Stimulated activated CD4-positive, alpha-beta T cell treated with anti-CD3 and anti-CD28 coated beads, TNF-alpha, amount 100 ng/mL, for 4 hours (primary cell): ENCODE results near the gene RBM20.

Source experiments
- DNase-seq, 3 experiments: peaks; one replicate each; pipeline ENCODE4 v3.0.0-alpha.2; 2020; ENCODE audit warnings: low read depth in 3 of 3

The RBM20 gene

GRCh38 chr10:110672580-110672919, 28.4 kb downstream of the RBM20 start:
- no peak for DNase-seq

- DNase-seq = no peak
Measured at GRCh38 chr10:110676016-110676415, 31.9 kb downstream of the RBM20 start.

GRCh38 chr10:110679486-110680272, 35.5 kb downstream of the RBM20 start:
- no peak for DNase-seq

GRCh38 chr10:110680273-110681020, 36.3 kb downstream of the RBM20 start:
- no peak for DNase-seq

- no peak for DNase-seq
Measured at GRCh38 chr10:110681023-110681681, 37.0 kb downstream of the RBM20 start.

- DNase-seq = no peak
Measured at GRCh38 chr10:110682348-110682747, 38.2 kb downstream of the RBM20 start.

GRCh38 chr10:110684800-110685446, 40.8 kb downstream of the RBM20 start:
- no peak for DNase-seq

- no peak for DNase-seq
Measured at GRCh38 chr10:110686047-110686446, 41.9 kb downstream of the RBM20 start.

GRCh38 chr10:110686949-110687348, 42.8 kb downstream of the RBM20 start:
- no peak for DNase-seq

GRCh38 chr10:110687400-110687799, 43.3 kb downstream of the RBM20 start:
- DNase-seq = no peak

GRCh38 chr10:110691139-110691538, 47.0 kb downstream of the RBM20 start:
- no peak for DNase-seq

- DNase-seq = no peak
Measured at GRCh38 chr10:110694263-110694662, 50.1 kb downstream of the RBM20 start.

- DNase-seq = no peak
Measured at GRCh38 chr10:110694820-110695538, 50.8 kb downstream of the RBM20 start.

- DNase-seq = no peak
Measured at GRCh38 chr10:110695539-110695886, 51.4 kb downstream of the RBM20 start.

- DNase-seq = no peak
Measured at GRCh38 chr10:110696436-110696835, 52.3 kb downstream of the RBM20 start.

GRCh38 chr10:110698340-110698739, 54.2 kb downstream of the RBM20 start:
- no peak for DNase-seq

- DNase-seq = no peak
Measured at GRCh38 chr10:110698782-110699201, 54.7 kb downstream of the RBM20 start.

GRCh38 chr10:110699859-110700468, 55.8 kb downstream of the RBM20 start:
- no peak for DNase-seq

GRCh38 chr10:110700947-110701616, 56.9 kb downstream of the RBM20 start:
- DNase-seq = no peak

GRCh38 chr10:110701617-110701971, 57.5 kb downstream of the RBM20 start:
- DNase-seq = no peak

GRCh38 chr10:110704070-110704469, 59.9 kb downstream of the RBM20 start:
- no peak for DNase-seq
